IMR-90 (cell line): ENCODE measurements around the gene ZNF385D. TPM values are rescaled to one million over a fixed set of nuclear protein-coding genes. Genes with fewer than 3 reads are reported as not detected.

Source experiments
- ATAC-seq: fragments of 200-7000 bp; cut with Tn5 transposase; 2 replicates; pipeline ENCODE4 v1.9.1; 2020; ENCODE audit warnings: low read depth, mild to moderate bottlenecking, moderate library complexity
- BruUV-seq: library from RNA; stranded (reverse); fragments of 400-500 nt; replicated peaks from 2 replicates; lab custom pipeline; 2021; lab: Mats Ljungman, UMichigan
- CTCF ChIA-PET: fragments of 300-600 bp; formaldehyde crosslinking; extraction: SDS; loops from one replicate; lab custom pipeline; 2021; ENCODE audit warnings: antibody characterized with exemption; lab: Yijun Ruan, JAX
- POLR2A ChIA-PET: fragments of 300-600 bp; sonication (Branson Sonifier 250); formaldehyde crosslinking; loops from one replicate; lab custom pipeline; 2022; ENCODE audit warnings: antibody characterized with exemption; ENCODE audit not compliant: unreplicated experiment; lab: Charles Lee
- DNase-seq: peaks from one replicate; pipeline ENCODE4 v3.0.0; 2013
- H2AFZ ChIP-seq: replicated peaks from 2 replicates; pipeline ENCODE3; 2013; ENCODE audit warnings: low read length, mild to moderate bottlenecking; ENCODE audit not compliant: poor library complexity
- H2AK5ac ChIP-seq: 2 replicates; pipeline ENCODE4 v1.6.1; 2013; ENCODE audit warnings: low read depth, low read length, inconsistent platforms
- H2AK9ac ChIP-seq: replicated peaks from 2 replicates; pipeline ENCODE3; 2013; ENCODE audit warnings: mild to moderate bottlenecking, low read depth, low read length, moderate library complexity; ENCODE audit not compliant: poor library complexity
- H2BK120ac ChIP-seq: 2 replicates; pipeline ENCODE4 v1.6.1; 2013; ENCODE audit warnings: low read depth, low read length, inconsistent platforms
- H2BK15ac ChIP-seq: 3 replicates; pipeline ENCODE4 v1.6.1; 2013; ENCODE audit warnings: low read depth, low read length, inconsistent platforms
- H2BK20ac ChIP-seq: 2 replicates; pipeline ENCODE4 v1.6.1; 2013; ENCODE audit warnings: low read depth, mild to moderate bottlenecking, inconsistent platforms, low read length, moderate library complexity
- H2BK5ac ChIP-seq: 2 replicates; pipeline ENCODE4 v1.6.1; 2013; ENCODE audit warnings: mild to moderate bottlenecking, low read depth, low read length, inconsistent platforms; ENCODE audit not compliant: poor library complexity, severe bottlenecking
- H3K14ac ChIP-seq: replicated peaks from 2 replicates; pipeline ENCODE4 v1.6.1; 2013; ENCODE audit warnings: low read depth, low read length, inconsistent platforms
- H3K18ac ChIP-seq: 2 replicates; pipeline ENCODE4 v1.6.1; 2013; ENCODE audit warnings: low read depth, low read length, control low read depth
- H3K23ac ChIP-seq: 2 replicates; pipeline ENCODE4 v1.6.1; 2013; ENCODE audit warnings: low read depth, low read length, inconsistent platforms
- H3K27ac ChIP-seq: 2 replicates; pipeline ENCODE4 v1.5.1; 2013; ENCODE audit warnings: mild to moderate bottlenecking, control low read depth, low read length; ENCODE audit not compliant: insufficient read depth
- H3K27me3 ChIP-seq: 2 replicates; pipeline ENCODE4 v1.6.1; 2013; ENCODE audit warnings: low read length; ENCODE audit not compliant: control insufficient read depth, insufficient read depth
- H3K36me3 ChIP-seq: 2 replicates; pipeline ENCODE4 v1.6.1; 2013; ENCODE audit warnings: low read length, mixed read lengths; ENCODE audit not compliant: control insufficient read depth, insufficient read depth
- H3K4ac ChIP-seq: 2 replicates; pipeline ENCODE4 v1.6.1; 2013; ENCODE audit warnings: low read depth, low read length, inconsistent platforms
- H3K4me1 ChIP-seq: 2 replicates; pipeline ENCODE4 v1.6.1; 2013; ENCODE audit warnings: low read length, mixed read lengths; ENCODE audit not compliant: control insufficient read depth, insufficient read depth
- H3K4me2 ChIP-seq: 2 replicates; pipeline ENCODE4 v1.6.1; 2013; ENCODE audit warnings: low read depth, mild to moderate bottlenecking, control low read depth, low read length, moderate library complexity
- H3K4me3 ChIP-seq: 2 replicates; pipeline ENCODE4 v1.5.1; 2013; ENCODE audit warnings: low read depth, mild to moderate bottlenecking, control low read depth, low read length, moderate library complexity; ENCODE audit not compliant: insufficient read depth
- H3K56ac ChIP-seq: 2 replicates; pipeline ENCODE4 v1.6.1; 2013; ENCODE audit warnings: low read length, inconsistent platforms; ENCODE audit not compliant: insufficient read depth; ENCODE audit errors: extremely low read depth
- H3K79me1 ChIP-seq, 2 experiments: 2 replicates each; pipeline ENCODE4 v1.6.1; 2013; ENCODE audit warnings: low read length in 2 of 2, inconsistent platforms in 1 of 2, low read depth in 1 of 2
- H3K9ac ChIP-seq: 2 replicates; pipeline ENCODE4 v1.6.1; 2013; ENCODE audit warnings: low read depth, low read length, control low read depth
- H3K9me1 ChIP-seq: 2 replicates; pipeline ENCODE4 v1.6.1; 2013; ENCODE audit warnings: low read length, inconsistent platforms; ENCODE audit not compliant: insufficient read depth
- H3K9me3 ChIP-seq: 2 replicates; pipeline ENCODE4 v1.6.1; 2013; ENCODE audit warnings: low read length; ENCODE audit not compliant: control insufficient read depth, insufficient read depth
- H4K20me1 ChIP-seq: 2 replicates; pipeline ENCODE4 v1.6.1; 2013; ENCODE audit warnings: low read length, inconsistent platforms; ENCODE audit not compliant: insufficient read depth
- H4K5ac ChIP-seq: 2 replicates; pipeline ENCODE4 v1.6.1; 2013; ENCODE audit warnings: mild to moderate bottlenecking, low read depth, low read length, control low read depth
- H4K8ac ChIP-seq, 2 experiments: 2 replicates each; pipeline ENCODE4 v1.6.1; 2013; ENCODE audit warnings: low read depth in 2 of 2, low read length in 2 of 2, control low read depth in 1 of 2, inconsistent platforms in 1 of 2
- H4K91ac ChIP-seq: 2 replicates; pipeline ENCODE4 v1.6.1; 2013; ENCODE audit warnings: low read depth, low read length, inconsistent platforms; ENCODE audit not compliant: insufficient read depth
- BHLHE40 ChIP-seq: fragments of 150-350 bp; IDR thresholded peaks from 2 replicates; pipeline ENCODE4 v1.6.1; 2016; ENCODE audit warnings: mild to moderate bottlenecking, low read depth, low read length
- CEBPB ChIP-seq: IDR thresholded peaks from 2 replicates; pipeline ENCODE4 v1.6.1; 2012; ENCODE audit warnings: low read depth, low read length, improper control_type of control experiment
- CHD1 ChIP-seq: IDR thresholded peaks from 2 replicates; pipeline ENCODE4 v1.6.1; 2012; ENCODE audit warnings: low read depth, low read length, improper control_type of control experiment
- FOS ChIP-seq: fragments of 150-350 bp; IDR thresholded peaks from 2 replicates; pipeline ENCODE4 v1.6.1; 2016; ENCODE audit warnings: low read depth, low read length
- MAFK ChIP-seq: IDR thresholded peaks from 2 replicates; pipeline ENCODE4 v1.6.1; 2012; ENCODE audit warnings: low read depth, low read length, improper control_type of control experiment
- MAZ ChIP-seq: IDR thresholded peaks from 2 replicates; pipeline ENCODE4 v1.6.1; 2012; ENCODE audit warnings: low read depth, mild to moderate bottlenecking, low read length, improper control_type of control experiment, moderate library complexity, borderline replicate concordance
- MXI1 ChIP-seq: IDR thresholded peaks from 2 replicates; pipeline ENCODE4 v1.6.1; 2012; ENCODE audit warnings: low read depth, mild to moderate bottlenecking, low read length, moderate library complexity, borderline replicate concordance
- NFE2L2 ChIP-seq: fragments of 150-350 bp; IDR thresholded peaks from 2 replicates; pipeline ENCODE4 v1.6.1; 2016; ENCODE audit warnings: low read depth, mild to moderate bottlenecking, low read length
- POLR2A ChIP-seq: IDR thresholded peaks from 2 replicates; pipeline ENCODE4 v1.6.1; 2012; ENCODE audit warnings: mild to moderate bottlenecking, low read depth, low read length
- RAD21 ChIP-seq: IDR thresholded peaks from 2 replicates; pipeline ENCODE4 v1.6.1; 2012; ENCODE audit warnings: low read length, improper control_type of control experiment
- RCOR1 ChIP-seq: IDR thresholded peaks from 2 replicates; pipeline ENCODE4 v1.6.1; 2012; ENCODE audit warnings: mild to moderate bottlenecking, low read length, improper control_type of control experiment; ENCODE audit not compliant: insufficient replicate concordance
- RFX5 ChIP-seq: IDR thresholded peaks from 2 replicates; pipeline ENCODE4 v1.8.0; 2012; ENCODE audit warnings: low read depth, mild to moderate bottlenecking, low read length, moderate library complexity
- SMC3 ChIP-seq: fragments of 150-350 bp; IDR thresholded peaks from 2 replicates; pipeline ENCODE4 v1.6.1; 2016; ENCODE audit warnings: low read depth, mild to moderate bottlenecking, antibody characterized with exemption, low read length, moderate library complexity
- WGBS, 2 experiments: methylation state at CpG; one replicate each; pipeline versions ENCODE4 v1.1.5 to v1.1.7; 2013; ENCODE audit warnings: missing lambda C conversion rate in 2 of 2; ENCODE audit not compliant: insufficient read length in 1 of 2; ENCODE audit errors: extremely low coverage in 2 of 2; 5-methylcytosine and 5-hydroxymethylcytosine counted together
- dilution Hi-C: fragments of 300-500 bp; cut with HindIII; formaldehyde crosslinking; loops from one replicate; pipeline ENCODE4 v1.14.3; 2018; ENCODE audit warnings: low sequenced_read_pairs; ENCODE audit not compliant: unreplicated experiment
- in situ Hi-C: fragments of 300-500 bp; cut with MboI; formaldehyde crosslinking; loops from 3 replicates; pipeline ENCODE4 v1.14.3; 2019; ENCODE audit warnings: low sequenced_read_pairs, inconsistent platforms, mixed read lengths
- intact Hi-C: fragments of 100-400 bp; cut with micrococcal nuclease; formaldehyde crosslinking; loops from 2 replicates; pipeline ENCODE4 v1.10.0; 2022
- polyA plus RNA-seq, 3 experiments: library from polyadenylated mRNA; depleted of rRNA; stranded (reverse); fragments of >200 nt; gene quantifications; 2 replicates each; pipeline ENCODE4 v1.2.3, GENCODE V29; 2012; ENCODE audit warnings: low replicate concordance in 1 of 3
- total RNA-seq: library from RNA; depleted of rRNA; stranded (reverse); fragments of >200 nt; gene quantifications from 2 replicates; pipeline ENCODE4 v1.2.3, GENCODE V29; 2012
- TF ChIP-seq, protein P1 (sequence below): conservative IDR thresholded peaks from 2 replicates; pipeline ENCODE4 v1.5.1; 2012; ENCODE audit warnings: mild to moderate bottlenecking, low read depth, low read length, improper control_type of control experiment
- TF ChIP-seq, protein P2 (sequence below): fragments of 150-350 bp; IDR thresholded peaks from 2 replicates; pipeline ENCODE4 v1.6.1; 2017; ENCODE audit warnings: mild to moderate bottlenecking, antibody characterized with exemption, low read length, low read depth
- TF ChIP-seq, protein P3 (sequence below): fragments of 150-350 bp; IDR thresholded peaks from 2 replicates; pipeline ENCODE4 v1.6.1; 2016; ENCODE audit warnings: low read depth, mild to moderate bottlenecking, low read length, moderate library complexity, borderline replicate concordance

Gene ZNF385D
- total and polyA plus RNA-seq, 2 of the 4 experiments (the other 2 are of a cell fraction), result 0.18 to 2.4 TPM

DNA sequence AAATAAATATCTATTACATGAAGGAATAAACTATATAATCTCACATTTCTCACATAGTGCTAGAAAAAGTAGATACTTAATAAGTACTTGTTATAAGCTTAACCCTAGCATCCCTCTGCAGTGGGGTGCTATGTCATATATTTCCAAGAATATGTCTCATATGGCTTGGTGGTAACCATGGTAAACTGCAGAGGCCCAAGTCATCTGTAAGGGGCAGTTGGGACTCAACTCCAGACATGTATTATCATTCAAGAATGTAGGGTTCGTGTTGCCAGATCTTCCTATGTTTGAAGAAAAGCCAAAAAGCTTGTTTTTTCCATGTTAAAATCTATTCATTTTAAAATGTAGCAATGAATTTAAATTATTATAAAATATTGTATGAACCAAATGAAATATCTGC lies 46.2 kb downstream of the ZNF385D start:
- Histone ChIP-seq H2BK15ac (no peak overlapping the region), H4K91ac (no peak overlapping the region), H2AFZ (no peak overlapping the region), H2BK20ac (no peak overlapping the region), H3K4ac (no peak overlapping the region), H3K4me1 (no peaks in the 10 kb centered on the region; the same call in 1 of the 2 replicates), H3K27me3 (no peaks in the 10 kb centered on the region), H3K9me1 (peaks cover 4% of the 10 kb centered on the region), H3K18ac (no peak overlapping the region), H2AK9ac (no peak overlapping the region), H3K9ac (no peak overlapping the region), H4K5ac (no peak overlapping the region), H3K4me2 (no peak overlapping the region), H3K36me3 (no peaks in the 10 kb centered on the region), H3K79me1 (no peaks in the 10 kb centered on the region), H4K20me1 (no peaks in the 10 kb centered on the region), H3K4me3 (no peak overlapping the region), H3K23ac (no peak overlapping the region), H3K27ac (no peak overlapping the region), H2AK5ac (no peak overlapping the region), H3K14ac (no peak overlapping the region), H2BK5ac (no peak overlapping the region), H3K56ac (no peak overlapping the region), H3K9me3 (no peaks in the 10 kb centered on the region), H2BK120ac (no peak overlapping the region), H4K8ac (no peak overlapping the region)
- TF ChIP-seq BHLHE40, result no peak
- no peak for TF ChIP-seq RFX5
- no peak for TF ChIP-seq SMC3
- TF ChIP-seq FOS, result no peak
- no peak for TF ChIP-seq RAD21
- TF ChIP-seq, protein P1, sequence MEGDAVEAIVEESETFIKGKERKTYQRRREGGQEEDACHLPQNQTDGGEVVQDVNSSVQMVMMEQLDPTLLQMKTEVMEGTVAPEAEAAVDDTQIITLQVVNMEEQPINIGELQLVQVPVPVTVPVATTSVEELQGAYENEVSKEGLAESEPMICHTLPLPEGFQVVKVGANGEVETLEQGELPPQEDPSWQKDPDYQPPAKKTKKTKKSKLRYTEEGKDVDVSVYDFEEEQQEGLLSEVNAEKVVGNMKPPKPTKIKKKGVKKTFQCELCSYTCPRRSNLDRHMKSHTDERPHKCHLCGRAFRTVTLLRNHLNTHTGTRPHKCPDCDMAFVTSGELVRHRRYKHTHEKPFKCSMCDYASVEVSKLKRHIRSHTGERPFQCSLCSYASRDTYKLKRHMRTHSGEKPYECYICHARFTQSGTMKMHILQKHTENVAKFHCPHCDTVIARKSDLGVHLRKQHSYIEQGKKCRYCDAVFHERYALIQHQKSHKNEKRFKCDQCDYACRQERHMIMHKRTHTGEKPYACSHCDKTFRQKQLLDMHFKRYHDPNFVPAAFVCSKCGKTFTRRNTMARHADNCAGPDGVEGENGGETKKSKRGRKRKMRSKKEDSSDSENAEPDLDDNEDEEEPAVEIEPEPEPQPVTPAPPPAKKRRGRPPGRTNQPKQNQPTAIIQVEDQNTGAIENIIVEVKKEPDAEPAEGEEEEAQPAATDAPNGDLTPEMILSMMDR, result no peak
- no peak for TF ChIP-seq CHD1
- no peak for TF ChIP-seq MXI1
- TF ChIP-seq, protein P2, sequence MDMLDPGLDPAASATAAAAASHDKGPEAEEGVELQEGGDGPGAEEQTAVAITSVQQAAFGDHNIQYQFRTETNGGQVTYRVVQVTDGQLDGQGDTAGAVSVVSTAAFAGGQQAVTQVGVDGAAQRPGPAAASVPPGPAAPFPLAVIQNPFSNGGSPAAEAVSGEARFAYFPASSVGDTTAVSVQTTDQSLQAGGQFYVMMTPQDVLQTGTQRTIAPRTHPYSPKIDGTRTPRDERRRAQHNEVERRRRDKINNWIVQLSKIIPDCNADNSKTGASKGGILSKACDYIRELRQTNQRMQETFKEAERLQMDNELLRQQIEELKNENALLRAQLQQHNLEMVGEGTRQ, result no peak
- no peak for TF ChIP-seq RCOR1
- TF ChIP-seq MAZ, result no peak
- TF ChIP-seq MAFK, result no peak
- TF ChIP-seq, protein P3, sequence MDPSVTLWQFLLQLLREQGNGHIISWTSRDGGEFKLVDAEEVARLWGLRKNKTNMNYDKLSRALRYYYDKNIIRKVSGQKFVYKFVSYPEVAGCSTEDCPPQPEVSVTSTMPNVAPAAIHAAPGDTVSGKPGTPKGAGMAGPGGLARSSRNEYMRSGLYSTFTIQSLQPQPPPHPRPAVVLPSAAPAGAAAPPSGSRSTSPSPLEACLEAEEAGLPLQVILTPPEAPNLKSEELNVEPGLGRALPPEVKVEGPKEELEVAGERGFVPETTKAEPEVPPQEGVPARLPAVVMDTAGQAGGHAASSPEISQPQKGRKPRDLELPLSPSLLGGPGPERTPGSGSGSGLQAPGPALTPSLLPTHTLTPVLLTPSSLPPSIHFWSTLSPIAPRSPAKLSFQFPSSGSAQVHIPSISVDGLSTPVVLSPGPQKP, result no peak
- no peak for TF ChIP-seq NFE2L2
- TF ChIP-seq CEBPB, result no peak
- no peak for TF ChIP-seq POLR2A
- ATAC-seq (no peak), DNase-seq (no peak)
- BruUV-seq, result no TSS peak
- no CpG with 5 or more reads among the region's 1 CpG for WGBS, 2 experiments
- ChIA-PET CTCF (no interaction called here), POLR2A (no interaction called here)
- dilution Hi-C loops, result no loop called here
- intact Hi-C loops, result no loop called here
- in situ Hi-C loops, result no loop called here
